GM19468 (cell line): ENCODE results near the gene LRRC43.
"Not testable (repeated sequence)": the region's sequence is repeated elsewhere in the genome, so short reads cannot be mapped to it uniquely, and the experiment has no call there.

Source experiments
- ATAC-seq: cut with Tn5 transposase; IDR thresholded peaks from one replicate; pipeline ENCODE4 v1.9.1; 2021; ENCODE audit warnings: mild to moderate bottlenecking, moderate library complexity, moderate number of reproducible peaks; ENCODE audit not compliant: unreplicated experiment; ENCODE audit errors: extremely low read depth

The LRRC43 gene

GRCh38 chr12:122155705-122156104 is 27.2 kb upstream of the LRRC43 start:
- no peak for ATAC-seq

- no peak for ATAC-seq
These were observed 24.1 kb upstream of the LRRC43 start for GRCh38 chr12:122158700-122159285.

- ATAC-seq, result no peak
These were observed 23.0 kb upstream of the LRRC43 start for GRCh38 chr12:122159882-122160281.

DNA sequence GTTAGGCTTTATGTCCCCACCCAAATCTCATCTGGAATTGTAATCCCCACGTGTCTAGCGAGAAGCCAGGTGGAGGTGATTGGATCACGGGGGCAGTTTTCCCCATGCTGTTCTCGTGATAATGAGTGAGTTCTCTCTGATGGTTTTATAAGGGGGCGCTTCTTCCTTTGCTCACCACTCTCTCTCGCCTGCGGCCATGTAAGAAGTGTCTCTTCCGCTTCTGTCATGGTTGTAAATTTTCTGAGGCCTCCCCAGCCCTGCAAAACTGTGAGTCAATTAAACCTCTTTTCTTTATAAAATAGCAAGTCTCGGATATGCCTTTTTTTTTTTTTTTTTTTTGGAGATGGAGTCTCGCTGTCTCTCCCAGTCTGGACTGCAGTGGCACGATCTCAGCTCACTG is 22.2 kb upstream of the LRRC43 start:
- ATAC-seq, result no peak

DNA sequence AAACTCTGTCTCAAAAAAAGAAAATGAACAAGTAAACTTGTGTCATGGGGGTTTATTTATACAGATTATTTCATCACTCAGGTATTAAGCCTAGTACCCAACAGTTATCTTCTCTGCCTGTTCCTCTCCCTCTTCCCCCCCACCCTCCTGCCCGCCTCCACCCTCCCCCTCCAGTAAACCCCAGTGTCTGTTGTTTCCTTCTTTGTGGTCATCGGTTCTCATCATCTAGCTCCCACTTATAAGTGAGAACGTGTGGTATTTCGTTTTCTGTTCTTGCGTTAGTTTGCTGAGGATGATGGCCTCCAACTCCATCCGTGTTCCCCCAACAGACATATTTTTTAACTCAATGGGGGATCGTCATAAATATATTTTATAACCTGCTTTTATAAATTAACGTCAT is 21.2 kb upstream of the LRRC43 start:
- no peak for ATAC-seq

GRCh38 chr12:122162976-122163375 is 19.9 kb upstream of the LRRC43 start:
- ATAC-seq, result no peak

GRCh38 chr12:122166422-122167349 is 16.2 kb upstream of the LRRC43 start:
- no peak for ATAC-seq

DNA sequence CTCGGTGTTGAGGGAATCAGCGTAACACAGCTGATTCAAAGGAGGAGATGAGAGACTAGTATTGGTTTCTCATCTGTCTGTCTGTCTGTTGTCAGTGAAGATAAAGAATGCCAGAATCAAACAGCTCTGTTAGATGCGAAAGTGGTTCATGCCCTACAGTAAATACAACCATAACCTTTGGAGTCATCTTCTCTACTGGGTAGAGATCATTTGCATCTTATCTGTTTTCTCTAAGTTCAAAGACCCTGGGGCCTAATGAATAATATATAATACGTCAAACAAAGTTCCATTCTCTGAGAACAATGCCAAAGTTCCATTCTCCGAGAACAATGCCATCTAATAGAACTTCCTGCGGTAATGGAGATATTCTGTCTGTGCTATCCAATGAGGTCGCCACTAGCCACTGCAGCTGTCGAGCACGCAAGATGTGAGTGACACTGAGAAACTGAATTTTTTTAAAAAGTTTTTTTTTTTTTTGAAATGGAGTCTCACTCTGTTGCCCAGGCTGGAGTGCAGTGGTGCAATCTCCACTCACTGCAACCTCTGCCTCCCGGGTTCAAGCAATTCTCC is 15.5 kb upstream of the LRRC43 start:
- ATAC-seq, result no peak

DNA sequence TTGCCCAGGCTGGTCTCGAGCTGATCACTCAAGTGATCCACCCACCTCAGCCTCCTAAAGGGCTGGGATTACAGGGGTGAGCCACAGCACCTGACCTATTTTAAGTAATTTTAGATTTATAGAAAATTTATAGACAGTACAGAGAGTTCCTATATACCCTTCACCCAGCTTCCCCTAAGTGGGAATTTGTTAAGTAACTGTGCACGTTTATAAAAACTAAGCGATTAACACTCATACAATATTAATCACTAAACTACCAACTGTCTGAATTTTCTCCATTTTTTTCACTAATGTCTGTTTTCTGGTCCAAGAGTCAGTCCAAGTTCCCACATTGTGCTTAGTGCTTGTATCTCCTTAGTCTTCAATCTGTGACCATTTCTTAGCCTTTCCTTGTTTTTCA is 14.4 kb upstream of the LRRC43 start:
- no peak for ATAC-seq

GRCh38 chr12:122171399-122171798 is 11.5 kb upstream of the LRRC43 start:
- no peak for ATAC-seq

DNA sequence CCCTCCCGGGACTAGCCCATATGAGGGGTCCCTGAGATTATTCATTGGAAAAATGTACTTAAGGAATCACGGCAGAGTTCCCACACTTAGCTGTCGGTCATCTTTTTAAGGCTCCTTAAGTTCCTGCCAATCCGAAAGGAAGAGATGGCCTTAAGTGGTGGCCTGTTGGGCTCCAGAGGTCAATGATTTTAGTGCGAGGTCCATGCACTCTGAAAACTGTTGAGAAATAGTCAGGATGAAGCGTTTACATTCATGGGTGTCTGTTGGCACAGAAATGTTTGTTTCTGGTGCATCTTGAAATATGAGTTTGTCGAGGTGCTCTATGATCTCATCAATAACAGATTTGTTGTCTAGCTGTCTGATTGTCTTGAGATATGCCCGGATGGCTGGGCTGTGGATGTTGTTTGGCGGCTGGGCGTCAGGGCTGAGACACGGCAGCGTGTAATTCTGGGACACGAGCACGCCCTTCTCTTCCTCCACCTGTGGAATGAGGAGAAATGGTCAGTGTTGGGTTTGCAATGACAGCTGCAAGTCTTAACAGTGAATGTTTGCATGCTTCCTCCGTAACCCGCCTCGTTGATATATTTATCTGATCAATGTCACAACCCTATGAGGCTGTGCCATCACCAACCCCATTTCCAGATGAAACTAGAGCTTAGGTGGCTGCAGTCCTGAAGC is 10.5 kb upstream of the LRRC43 start:
- ATAC-seq, result no peak

GRCh38 chr12:122174155-122174845 is 8.6 kb upstream of the LRRC43 start, which contains the start of gene IL31:
Gene IL31, minus strand, starts transcription at chr12:122174221. Its CDS starts 49 bp downstream, at chr12:122174172.
- no peak for ATAC-seq

DNA sequence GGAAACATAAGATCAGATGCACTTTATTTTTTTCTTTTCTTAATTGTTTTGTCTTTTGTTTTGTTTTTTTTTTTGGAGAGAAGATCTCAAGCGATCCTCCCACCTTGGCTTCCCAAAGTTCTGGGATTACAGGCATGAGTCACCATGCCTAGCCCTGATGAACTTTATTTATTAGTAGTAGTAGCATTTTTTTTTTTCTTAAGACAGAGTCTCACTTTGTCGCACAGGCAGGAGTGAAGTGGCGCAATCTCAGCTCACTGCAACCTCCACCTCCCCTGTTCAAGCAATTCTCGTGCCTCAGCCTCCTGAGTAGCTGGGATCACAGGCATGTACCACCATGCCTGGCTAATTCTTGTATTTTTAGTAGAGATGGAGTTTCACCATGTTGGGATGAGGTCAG is 6.5 kb upstream of the LRRC43 start:
- not testable (repeated sequence) for ATAC-seq

DNA sequence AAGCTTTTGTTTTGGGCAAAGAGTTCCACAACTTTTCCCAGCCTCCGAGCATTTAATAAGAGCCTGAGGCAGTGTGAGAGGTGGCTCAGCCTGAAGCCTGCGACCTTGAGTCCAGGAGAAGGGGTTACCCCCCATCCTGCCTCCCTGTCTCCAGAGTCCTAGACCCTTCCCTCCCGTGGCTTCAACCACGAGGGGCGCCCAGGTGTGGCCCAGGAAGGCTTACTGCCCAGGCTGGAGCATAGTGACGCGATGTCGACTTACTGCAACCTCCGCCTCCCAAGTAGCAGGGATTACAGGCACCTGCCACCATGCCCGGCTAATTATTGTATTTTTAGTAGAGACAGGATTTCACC is 641 bp downstream of the LRRC43 start:
- ATAC-seq, result no peak

DNA sequence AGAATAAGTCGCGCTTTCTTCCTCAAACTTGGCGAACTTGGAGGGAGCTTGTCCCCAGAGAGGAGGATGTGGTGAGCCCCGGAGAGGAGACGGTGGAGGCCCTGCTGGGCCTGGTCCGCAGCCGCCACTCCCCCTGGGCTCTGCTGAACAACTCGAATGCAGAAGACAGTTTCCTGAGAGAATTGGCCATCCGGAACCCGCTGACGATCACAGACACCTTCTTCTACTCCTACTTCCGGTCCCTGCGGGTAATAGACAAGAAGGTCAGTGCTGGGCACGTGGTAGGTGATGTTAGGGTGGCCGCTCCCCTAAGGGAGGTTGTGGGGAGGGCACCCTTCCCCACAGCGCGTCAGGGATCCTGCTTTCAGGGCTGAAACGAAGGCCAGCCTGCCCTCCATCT is 1.6 kb downstream of the LRRC43 start:
- no peak for ATAC-seq

GRCh38 chr12:122185079-122185478 is 2.2 kb downstream of the LRRC43 start:
- no peak for ATAC-seq

DNA sequence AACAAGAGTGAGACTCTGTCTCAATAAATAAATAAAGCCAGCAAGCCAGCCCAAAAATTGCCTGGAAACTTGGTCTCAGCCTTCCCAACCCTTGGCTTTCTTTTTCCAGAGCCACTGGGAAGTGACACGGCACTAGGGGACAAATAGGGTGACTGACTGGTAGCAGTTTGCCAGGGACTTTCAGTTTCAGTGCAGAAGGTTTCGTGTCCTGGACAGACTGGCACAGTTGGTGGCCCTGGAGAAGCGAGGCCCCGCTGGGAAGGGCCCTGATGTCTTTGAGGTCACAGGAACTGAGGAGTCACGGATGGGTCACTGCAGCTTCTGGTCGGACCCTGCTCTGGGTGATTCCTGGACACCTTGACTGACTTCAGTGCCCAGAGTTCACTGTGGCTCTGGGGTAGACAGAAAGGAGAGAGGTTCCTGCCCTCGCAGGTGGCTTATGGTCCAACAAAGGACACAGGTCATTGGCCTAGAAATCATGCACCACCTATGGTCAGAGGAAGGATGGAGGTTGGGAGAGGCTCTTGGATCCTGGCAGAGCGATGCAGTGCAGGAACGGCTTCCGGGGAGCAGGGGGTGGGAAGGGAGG is 2.7 kb downstream of the LRRC43 start:
- no peak for ATAC-seq

- no peak for ATAC-seq
These were observed 4.5 kb downstream of the LRRC43 start for GRCh38 chr12:122187466-122187865.

GRCh38 chr12:122189626-122190475 is 6.9 kb downstream of the LRRC43 start:
- ATAC-seq, result no peak
